K562 (cell line): ENCODE data around the gene DIP2A. TPM values are rescaled to one million over a fixed set of nuclear protein-coding genes. Genes with fewer than 3 reads are reported as not detected.
A peak's percentile ranks its signal among the peaks of the same experiment; 100 is the strongest.

ENCODE experiments used
- ATAC-seq: fragments of 200-7000 bp; cut with Tn5 transposase; 3 replicates; pipeline ENCODE4 v1.9.1; 2020; ENCODE audit warnings: moderate library complexity
- BruUV-seq: library from RNA; stranded (reverse); fragments of 400-500 nt; replicated peaks from 2 replicates; lab custom pipeline; 2021; lab: Mats Ljungman, UMichigan
- CTCF ChIA-PET: fragments of 300-600 bp; formaldehyde crosslinking; extraction: SDS; loops from one replicate; lab custom pipeline; 2021; ENCODE audit warnings: low intra/inter-chr PET ratio; lab: Yijun Ruan, JAX
- POLR2A ChIA-PET: fragments of 300-600, 350-650 bp; sonication (Branson Sonifier 250); formaldehyde crosslinking; extraction: SDS; loops from one replicate; lab custom pipeline; 2021; ENCODE audit warnings: antibody characterized with exemption, inconsistent platforms; lab: Yijun Ruan, JAX
- DNase-seq, 4 experiments: peaks; one replicate each; pipeline versions ENCODE4 v3.0.0 to v3.0.0-alpha.2; 2011 to 2018; ENCODE audit warnings: low spot score in 3 of 4, mixed read lengths in 3 of 4; ENCODE audit errors: extremely low read depth in 1 of 4
- FAIRE-seq: peaks from 2 replicates; lab custom pipeline; 2011; peaks lifted over from hg19 to GRCh38; lab: Jason Lieb, UNC
- H2AFZ ChIP-seq: 2 replicates; pipeline ENCODE4 v1.6.0; 2011; ENCODE audit warnings: low read depth, low read length, control low read depth, inconsistent platforms
- H3K27ac ChIP-seq: fragments of 200-600 bp; 3 replicates; pipeline ENCODE4 v1.8.0; 2011; ENCODE audit warnings: low read depth, mild to moderate bottlenecking, control low read depth, inconsistent platforms, low read length, moderate library complexity, mixed read lengths; ENCODE audit errors: extremely low read depth
- H3K27me3 ChIP-seq, 2 experiments: fragments of 300-600 bp in 1 of 2; 2 replicates in 1 of 2; 3 replicates in 1 of 2; pipeline versions ENCODE4 v1.6.0 to v1.8.0; 2011; ENCODE audit warnings: inconsistent platforms in 2 of 2, low read length in 2 of 2, mild to moderate bottlenecking in 1 of 2, mixed read lengths in 1 of 2, moderate library complexity in 1 of 2; ENCODE audit not compliant: control insufficient read depth in 2 of 2, insufficient read depth in 2 of 2
- H3K36me3 ChIP-seq: fragments of 300-600 bp; 3 replicates; pipeline ENCODE4 v1.8.0; 2011; ENCODE audit warnings: mild to moderate bottlenecking, low read length, inconsistent platforms; ENCODE audit not compliant: control insufficient read depth, insufficient read depth
- H3K4me1 ChIP-seq, 2 experiments: fragments of 200-600 bp in 1 of 2; replicated peaks in 1 of 2; 2 replicates in 1 of 2; 3 replicates in 1 of 2; pipeline versions ENCODE4 v1.5.1 to v1.8.0; 2011; ENCODE audit warnings: inconsistent platforms in 2 of 2, low read length in 2 of 2, mild to moderate bottlenecking in 1 of 2, mixed read lengths in 1 of 2, moderate library complexity in 1 of 2; ENCODE audit not compliant: control insufficient read depth in 2 of 2, insufficient read depth in 2 of 2
- H3K4me2 ChIP-seq: 2 replicates; pipeline ENCODE4 v1.6.1; 2011; ENCODE audit warnings: low read length, control low read depth, inconsistent platforms, mixed read lengths; ENCODE audit not compliant: insufficient read depth
- H3K4me3 ChIP-seq: fragments of 200-600 bp; sonication (generic), shearing (Covaris generic); 2 replicates; pipeline ENCODE4 v1.5.1; 2016; ENCODE audit warnings: control low read depth, inconsistent platforms
- H3K79me2 ChIP-seq: fragments of 200-600 bp; 3 replicates; pipeline ENCODE4 v1.8.0; 2011; ENCODE audit warnings: low read length, inconsistent platforms; ENCODE audit not compliant: control insufficient read depth, insufficient read depth
- H3K9ac ChIP-seq, 2 experiments: 2 replicates each; pipeline versions ENCODE4 v1.6.0 to v1.6.1; 2011; ENCODE audit warnings: low read depth in 2 of 2, low read length in 2 of 2, control low read depth in 1 of 2, inconsistent platforms in 1 of 2, mild to moderate bottlenecking in 1 of 2, mixed read lengths in 1 of 2; ENCODE audit not compliant: insufficient read depth in 1 of 2
- H3K9me1 ChIP-seq: one replicate; pipeline ENCODE4 v1.6.0; 2011; ENCODE audit warnings: inconsistent platforms, mild to moderate bottlenecking, low read length, moderate library complexity; ENCODE audit not compliant: control insufficient read depth, insufficient read depth
- H3K9me3 ChIP-seq: replicated peaks from 2 replicates; pipeline ENCODE4 v1.5.1; 2011; ENCODE audit warnings: low read depth, low read length, inconsistent platforms; ENCODE audit not compliant: control insufficient read depth, insufficient read depth
- H4K20me1 ChIP-seq: replicated peaks from 2 replicates; pipeline ENCODE4 v1.6.1; 2011; ENCODE audit warnings: low read length, inconsistent platforms, mixed read lengths; ENCODE audit not compliant: control insufficient read depth, insufficient read depth
- ARID4B ChIP-seq: sonication (generic); formaldehyde crosslinking; IDR thresholded peaks from 2 replicates; pipeline ENCODE4 v1.8.0; 2022; ENCODE audit warnings: mild to moderate bottlenecking, missing genetic modification reagents
- CCNT2 ChIP-seq: IDR thresholded peaks from 2 replicates; pipeline ENCODE4 v1.6.1; 2011; ENCODE audit warnings: borderline replicate concordance, low read depth, mild to moderate bottlenecking, moderate library complexity, mixed read lengths, low read length; ENCODE audit not compliant: insufficient read length; ENCODE audit errors: extremely low read depth
- GTF2A2 ChIP-seq: IDR thresholded peaks from 2 replicates; pipeline ENCODE4 v1.6.1; 2016; ENCODE audit warnings: mild to moderate bottlenecking, missing genetic modification characterization, missing compliant biosample characterization
- HDGF ChIP-seq: fragments of 450-650 bp; IDR thresholded peaks from 2 replicates; pipeline ENCODE4 v1.6.1; 2016
- KDM1A ChIP-seq, 2 experiments: fragments of 450-650 bp; IDR thresholded peaks; 2 replicates each; pipeline ENCODE4 v1.6.1; 2016; ENCODE audit warnings: mild to moderate bottlenecking in 2 of 2
- MECOM ChIP-seq: fragments of 250-450 bp; sonication (Bioruptor Pico); IDR thresholded peaks from 2 replicates; pipeline ENCODE4 v1.8.0; 2022; ENCODE audit warnings: inconsistent platforms
- MYBL2 ChIP-seq, 2 experiments: fragments of 450-650 bp in 1 of 2; sonication (generic) in 1 of 2; formaldehyde crosslinking in 1 of 2; IDR thresholded peaks; 2 replicates each; pipeline versions ENCODE4 v1.6.1 to v1.8.1; 2017 to 2022; ENCODE audit warnings: borderline replicate concordance in 1 of 2, inconsistent platforms in 1 of 2, low read depth in 1 of 2, mild to moderate bottlenecking in 1 of 2, missing genetic modification reagents in 1 of 2, moderate library complexity in 1 of 2
- NEUROD1 ChIP-seq: fragments of 150-350 bp; IDR thresholded peaks from 2 replicates; pipeline ENCODE4 v1.6.1; 2014; ENCODE audit warnings: borderline replicate concordance, low read length, low read depth; ENCODE audit not compliant: partially characterized antibody
- PCBP1 ChIP-seq: fragments of 200-400 bp; formaldehyde crosslinking; IDR thresholded peaks from 2 replicates; pipeline ENCODE4 v1.6.1; 2018; ENCODE audit warnings: mild to moderate bottlenecking, low read depth, low read length; ENCODE audit not compliant: poor library complexity, severe bottlenecking
- SMAD3 ChIP-seq: fragments of 450-650 bp; formaldehyde crosslinking; conservative IDR thresholded peaks from 2 replicates; pipeline ENCODE4 v1.4.0; 2020; ENCODE audit warnings: mild to moderate bottlenecking
- SMARCA5 ChIP-seq: fragments of 450-650 bp; IDR thresholded peaks from 2 replicates; pipeline ENCODE4 v1.6.1; 2016
- THRAP3 ChIP-seq: fragments of 450-650 bp; IDR thresholded peaks from 2 replicates; pipeline ENCODE4 v1.6.1; 2016; ENCODE audit warnings: mild to moderate bottlenecking, inconsistent platforms, borderline replicate concordance
- ZBTB9 ChIP-seq: fragments of 450-650 bp; formaldehyde crosslinking; IDR thresholded peaks from 2 replicates; pipeline ENCODE4 v1.4.0; 2020; ENCODE audit warnings: mild to moderate bottlenecking, moderate library complexity
- ZNF589 ChIP-seq: fragments of 200-800 bp; sonication (Bioruptor generic); IDR thresholded peaks from 2 replicates; pipeline ENCODE4 v1.6.1; 2016; ENCODE audit warnings: low read depth, missing genetic modification characterization, missing compliant biosample characterization
- ZNF75A ChIP-seq: fragments of 450-650 bp; formaldehyde crosslinking; IDR thresholded peaks from 2 replicates; pipeline ENCODE4 v1.4.0; 2020; ENCODE audit warnings: mild to moderate bottlenecking
- WGBS: fragments of 100-300 bp; shearing (Covaris generic); methylation state at CpG from one replicate; pipeline ENCODE4 v1.1.6; 2016; ENCODE audit warnings: low coverage, mixed read lengths; ENCODE audit not compliant: insufficient coverage; ENCODE audit errors: missing lambda C conversion rate; 5-methylcytosine and 5-hydroxymethylcytosine counted together
- in situ Hi-C: fragments of 300-500 bp; cut with MboI; formaldehyde crosslinking; loops from 4 replicates; pipeline ENCODE4 v1.15.0; 2018; ENCODE audit warnings: inconsistent platforms, mixed read lengths
- intact Hi-C: fragments of 100-400 bp; cut with micrococcal nuclease; formaldehyde crosslinking; loops from 2 replicates; pipeline ENCODE4 v1.14.2; 2022
- polyA plus RNA-seq, 8 experiments: library from polyadenylated mRNA; depleted of rRNA in 4 of 8; stranded (reverse) in 5 of 8; unstranded in 3 of 8; fragments of >200 nt; fragmentation: Nextera tagmentation in 2 of 8; fragmentation: Illumina TruSeq in 1 of 8; extraction: Ambion mirVana in 2 of 8; extraction: Trizol in 1 of 8; gene quantifications; 2 replicates each; pipeline versions ENCODE4 v1.2.1 to v1.2.3, GENCODE V29; 2011 to 2014; ENCODE audit warnings: inconsistent platforms in 1 of 8, missing spikeins in 1 of 8
- total RNA-seq, 7 experiments: library from RNA; depleted of rRNA in 6 of 7; stranded (reverse); fragments of >200 nt in 6 of 7; fragmentation: Illumina TruSeq in 2 of 7; extraction: Trizol in 2 of 7; gene quantifications; 2 replicates each; pipeline versions ENCODE4 v1.2.1 to v1.2.3, GENCODE V29; 2011 to 2021; ENCODE audit warnings: low replicate concordance in 1 of 7

Gene DIP2A
- total and polyA plus RNA-seq, 9 of the 15 experiments (the other 6 are each of a cell fraction or from before 2014, with no cell fraction given): 4.3 to 34.5 (median 20.3) TPM

GRCh38 chr21:46457801-46458314 is 833 bp upstream of the DIP2A start:
- peaks cover 28 to 30% of the 10 kb centered on the region in 2 experiments for H3K4me1 ChIP-seq
- peak overlapping the region; percentile 69 for H3K4me3 ChIP-seq
- H4K20me1 ChIP-seq: no peaks in the 10 kb centered on the region
- peaks cover 45% of the 10 kb centered on the region for H3K36me3 ChIP-seq
- peak overlapping the region; percentile 89 for H2AFZ ChIP-seq
- H3K4me2 ChIP-seq: peak overlapping the region; percentile 99
- ATAC-seq (peak; percentile 53), FAIRE-seq (peak; percentile 40), DNase-seq (peak in 3 of 4 experiments; percentile 69 to 81 (median 78))
- H3K27me3 ChIP-seq: no peaks in the 10 kb centered on the region
- in situ Hi-C loops: no loop called here
- no peaks in the 10 kb centered on the region for H3K9me3 ChIP-seq
- under 1% methylated on average over 30 of the region's 30 CpGs for WGBS
- ChIA-PET POLR2A (interaction anchor here (0.5 to 3.7 kb wide), 10 partner anchors 8 to 315 kb away, joined by 3 to 47 read pairs (median 4); no protein-coding TSS in a partner anchor), CTCF (interaction anchor here (0.7 kb wide), 1 partner anchor 79 kb away, joined by 3 read pairs; no protein-coding TSS in a partner anchor)
- intact Hi-C loops: loop anchor here (1.0 to 10.0 kb wide), 4 partner anchors 61 to 233 kb away; partner anchors contain the start of genes LSS, MCM3AP and YBEY
- peaks cover 80% of the 10 kb centered on the region for H3K79me2 ChIP-seq
- H3K27ac ChIP-seq: peak overlapping the region; percentile 97
- peak overlapping the region; percentile 95 to 100 for H3K9ac ChIP-seq
- no TSS peak for BruUV-seq
- H3K9me1 ChIP-seq: no peaks in the 10 kb centered on the region
- TF ChIP-seq ARID4B (peak; percentile 60), KDM1A (IDR thresholded peaks at IDR 0.05) (no peak), ZBTB9 (no peak), ZNF589 (CRISPR knock-in tag) (0 out of 2 replicates have a peak, but pooled peaks have one; percentile 13), MECOM (no peak), PCBP1 (peak; percentile 25), THRAP3 (no peak), GTF2A2 (tag) (peak; percentile 56; the same call in 1 of the 2 replicates), NEUROD1 (no peak), HDGF (0 out of 2 replicates have a peak, but pooled peaks have one; percentile 66), ZNF75A (no peak), SMAD3 (no peak), CCNT2 (no peak), MYBL2 (IDR thresholded peaks at IDR 0.05; ENCODE audit: low read depth) (no peak), MYBL2 (CRISPR knock-in tag; IDR thresholded peaks at IDR 0.05; ENCODE audit: borderline replicate concordance) (no peak), SMARCA5 (no peak)
